ENCODE measurements around the gene POU3F1.

POU3F1 gene

DNA sequence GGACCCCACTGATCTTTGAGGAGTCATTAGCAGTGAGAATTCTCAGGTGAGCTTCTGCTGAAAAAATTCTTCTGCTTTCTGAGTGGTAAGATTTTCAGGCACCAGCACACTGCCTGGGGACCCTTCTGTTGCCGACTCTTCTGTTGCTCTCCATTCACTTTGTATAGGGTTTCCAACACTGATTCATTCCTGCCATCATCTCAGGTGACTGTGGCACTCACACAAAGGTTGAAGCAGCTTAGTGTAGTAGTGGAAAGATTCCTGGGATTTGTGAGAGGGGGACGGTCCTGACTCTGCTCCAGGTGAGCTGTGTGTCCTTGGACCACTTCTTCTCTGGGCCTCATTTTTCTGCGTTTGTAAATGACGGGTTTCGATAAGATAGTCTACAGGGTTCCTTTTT, 24.6 kb downstream of the POU3F1 start:
- DNase-seq, result no peak
- no peak for TF ChIP-seq POLR2A (IDR thresholded peaks at IDR 0.05; ENCODE audit: low read length)
- no peak for TF ChIP-seq GATA1 (IDR thresholded peaks at IDR 0.05; ENCODE audit: low read depth, low read length)

DNA sequence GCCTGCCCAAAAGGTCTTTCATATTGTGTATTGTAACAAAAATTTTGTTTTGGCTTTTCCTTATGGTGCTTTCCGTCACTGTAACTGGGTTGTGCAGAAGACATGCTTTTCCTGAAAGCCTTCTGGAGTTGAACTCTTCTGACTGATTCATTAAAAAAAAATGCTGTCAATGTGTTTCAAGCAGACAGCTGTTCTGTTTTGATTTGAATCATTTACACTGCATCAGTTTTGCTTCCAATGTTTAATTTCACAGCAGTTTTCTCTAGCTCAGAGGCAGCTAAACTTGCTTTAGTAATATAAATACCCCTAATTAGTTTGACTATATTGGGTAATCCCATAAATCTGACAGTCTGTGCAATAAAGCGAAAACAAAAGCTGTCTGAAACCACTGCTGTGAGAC, 26.2 kb downstream of the POU3F1 start:
- DNase-seq, result no peak
- TF ChIP-seq POLR2A (IDR thresholded peaks at IDR 0.05; ENCODE audit: low read length), result no peak
- no peak for TF ChIP-seq GATA1 (IDR thresholded peaks at IDR 0.05; ENCODE audit: low read depth, low read length)

DNA sequence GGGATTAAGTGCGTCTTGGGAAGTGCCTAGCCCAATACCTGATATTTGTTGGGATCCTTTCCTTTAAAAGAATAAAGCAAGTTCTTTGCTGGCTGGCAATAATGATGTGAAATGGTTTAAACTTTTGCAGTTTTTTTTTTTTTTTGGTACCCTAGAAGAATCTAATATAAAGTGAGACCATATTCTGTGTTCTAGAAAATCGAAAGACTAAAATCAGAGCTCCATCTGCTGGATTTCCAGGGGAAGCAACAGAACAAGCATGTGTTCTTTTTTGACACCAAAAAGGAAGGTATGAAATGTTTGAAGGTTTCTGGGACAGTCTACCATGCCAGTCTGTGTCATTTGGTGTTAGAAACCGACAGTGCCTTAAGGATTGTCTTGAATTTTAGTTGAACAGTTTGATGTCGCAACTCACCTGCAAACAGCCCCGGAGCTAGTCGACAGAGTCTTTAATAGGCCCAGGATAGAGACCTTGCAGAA, 27.7 kb downstream of the POU3F1 start:
- peak; percentile 23 to 34 for DNase-seq
- TF ChIP-seq GATA1 (IDR thresholded peaks at IDR 0.05; ENCODE audit: low read depth, low read length) (no peak), POLR2A (IDR thresholded peaks at IDR 0.05; ENCODE audit: low read length) (no peak)

DNA sequence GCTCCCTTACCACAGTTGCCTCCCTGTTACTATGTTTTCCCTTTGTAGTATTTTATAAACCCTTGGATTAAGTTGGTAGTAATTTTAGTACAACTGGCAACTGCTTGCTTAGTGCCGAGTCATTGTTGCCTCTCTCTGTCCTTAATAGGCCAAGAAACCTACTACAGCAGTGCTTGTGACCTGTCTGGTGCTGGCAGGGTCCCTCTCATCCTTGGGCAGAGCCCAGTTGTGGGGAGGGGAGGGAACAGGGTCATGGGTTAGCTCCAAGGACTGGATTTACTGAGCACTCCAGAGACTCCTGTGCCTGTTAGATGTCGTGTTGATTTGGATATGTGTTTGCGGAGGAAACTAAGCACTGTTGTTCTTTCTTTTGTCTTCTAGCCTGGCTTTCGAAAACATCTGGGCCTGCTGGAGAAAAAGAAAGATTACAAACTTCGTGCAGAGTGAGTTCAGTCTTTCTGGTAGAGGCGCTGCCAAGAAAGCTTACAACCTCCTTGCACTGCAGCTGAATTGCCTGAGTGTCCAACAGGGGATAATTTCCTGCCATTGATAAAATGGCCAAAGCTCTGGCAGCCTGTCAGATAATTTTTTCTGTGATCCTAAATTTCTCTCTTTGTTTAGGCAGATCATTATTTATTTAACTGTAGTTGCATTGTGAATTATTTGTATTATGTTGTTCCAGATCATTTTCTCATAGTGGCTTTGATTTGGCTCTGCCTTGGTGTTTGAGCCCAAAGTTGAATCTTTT, 30.4 kb downstream of the POU3F1 start:
- DNase-seq, result peak; percentile 27 to 52
- TF ChIP-seq POLR2A (IDR thresholded peaks at IDR 0.05; ENCODE audit: low read length) (no peak), GATA1 (IDR thresholded peaks at IDR 0.05; ENCODE audit: low read depth, low read length) (no peak)

DNA sequence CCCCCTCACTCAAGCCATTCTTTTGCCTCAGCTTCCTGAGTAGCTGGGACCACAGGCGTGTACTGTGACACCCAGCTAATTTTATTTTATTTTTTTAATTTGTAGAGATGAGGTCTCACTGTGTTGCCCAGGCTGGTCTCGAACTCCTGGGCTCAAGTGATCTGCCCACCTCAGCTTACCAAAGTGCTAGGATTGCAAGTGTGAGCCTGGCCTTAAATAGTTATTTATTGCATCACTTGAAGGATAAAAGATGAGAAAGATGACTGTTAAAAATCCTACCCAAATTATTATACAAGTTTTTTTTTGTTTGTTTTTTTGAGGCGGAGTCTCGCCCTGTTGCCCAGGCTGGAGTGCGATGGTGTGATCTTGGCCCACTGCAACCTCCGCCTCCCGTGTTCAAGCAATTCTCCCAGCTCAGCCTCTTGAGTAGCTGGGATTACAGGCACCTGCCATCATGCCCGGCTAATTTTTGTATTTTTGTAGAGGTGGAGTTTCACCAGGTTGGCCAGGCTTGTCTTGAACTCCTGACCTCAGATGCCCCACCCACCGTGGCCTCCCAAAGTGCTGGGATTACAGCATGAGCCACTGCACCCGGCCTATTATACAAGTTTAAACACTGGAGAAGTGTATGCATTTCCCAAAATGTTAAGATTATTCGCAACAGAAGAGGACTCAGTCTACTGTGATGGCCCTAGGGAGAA, 31.7 kb downstream of the POU3F1 start:
- TF ChIP-seq GATA1 (IDR thresholded peaks at IDR 0.05; ENCODE audit: low read depth, low read length) (no peak), POLR2A (IDR thresholded peaks at IDR 0.05; ENCODE audit: low read length) (no peak)
- no peak for DNase-seq

DNA sequence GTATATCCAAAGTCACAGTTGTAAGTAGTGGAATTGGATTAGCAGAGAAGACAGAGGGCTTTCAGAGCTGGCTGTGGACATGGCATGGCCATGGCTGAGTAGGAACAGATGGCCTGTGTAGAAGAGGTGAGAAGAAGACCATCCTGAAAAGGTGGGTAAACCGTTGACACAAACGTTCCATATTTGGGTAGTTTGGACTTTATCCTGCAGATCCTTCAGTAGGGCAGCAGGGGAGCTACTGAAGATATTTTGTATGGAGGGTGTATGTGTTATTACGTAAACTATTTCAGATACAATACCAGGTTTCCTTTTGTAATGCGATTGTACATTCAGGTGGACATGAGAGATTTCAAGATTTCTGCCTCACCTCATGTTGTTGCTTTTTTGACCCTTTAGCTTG, 32.4 kb downstream of the POU3F1 start:
- peak in 1 of 2 experiments; percentile 21 for DNase-seq
- TF ChIP-seq POLR2A (IDR thresholded peaks at IDR 0.05; ENCODE audit: low read length) (no peak), GATA1 (IDR thresholded peaks at IDR 0.05; ENCODE audit: low read depth, low read length) (no peak)

DNA sequence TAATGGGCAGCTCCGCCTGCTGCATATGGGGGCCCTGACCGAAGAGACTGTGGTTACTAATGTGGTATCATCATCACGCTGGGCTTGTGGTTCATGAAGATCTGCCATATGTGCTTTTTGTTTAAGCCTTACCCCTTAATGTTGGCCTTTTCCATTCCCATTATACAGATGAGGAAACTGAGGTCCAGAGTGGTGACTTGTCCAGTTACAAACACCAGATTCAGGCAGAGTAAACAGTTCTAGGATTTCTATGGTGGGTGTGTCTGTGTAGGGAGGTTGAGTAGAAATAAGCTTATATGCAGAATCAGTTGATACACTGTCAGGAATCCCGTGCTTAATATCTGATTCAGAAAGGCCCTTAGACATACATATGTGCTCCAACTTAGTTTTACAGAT, 33.4 kb downstream of the POU3F1 start:
- TF ChIP-seq GATA1 (IDR thresholded peaks at IDR 0.05; ENCODE audit: low read depth, low read length) (no peak), POLR2A (IDR thresholded peaks at IDR 0.05; ENCODE audit: low read length) (no peak)
- no peak for DNase-seq

DNA sequence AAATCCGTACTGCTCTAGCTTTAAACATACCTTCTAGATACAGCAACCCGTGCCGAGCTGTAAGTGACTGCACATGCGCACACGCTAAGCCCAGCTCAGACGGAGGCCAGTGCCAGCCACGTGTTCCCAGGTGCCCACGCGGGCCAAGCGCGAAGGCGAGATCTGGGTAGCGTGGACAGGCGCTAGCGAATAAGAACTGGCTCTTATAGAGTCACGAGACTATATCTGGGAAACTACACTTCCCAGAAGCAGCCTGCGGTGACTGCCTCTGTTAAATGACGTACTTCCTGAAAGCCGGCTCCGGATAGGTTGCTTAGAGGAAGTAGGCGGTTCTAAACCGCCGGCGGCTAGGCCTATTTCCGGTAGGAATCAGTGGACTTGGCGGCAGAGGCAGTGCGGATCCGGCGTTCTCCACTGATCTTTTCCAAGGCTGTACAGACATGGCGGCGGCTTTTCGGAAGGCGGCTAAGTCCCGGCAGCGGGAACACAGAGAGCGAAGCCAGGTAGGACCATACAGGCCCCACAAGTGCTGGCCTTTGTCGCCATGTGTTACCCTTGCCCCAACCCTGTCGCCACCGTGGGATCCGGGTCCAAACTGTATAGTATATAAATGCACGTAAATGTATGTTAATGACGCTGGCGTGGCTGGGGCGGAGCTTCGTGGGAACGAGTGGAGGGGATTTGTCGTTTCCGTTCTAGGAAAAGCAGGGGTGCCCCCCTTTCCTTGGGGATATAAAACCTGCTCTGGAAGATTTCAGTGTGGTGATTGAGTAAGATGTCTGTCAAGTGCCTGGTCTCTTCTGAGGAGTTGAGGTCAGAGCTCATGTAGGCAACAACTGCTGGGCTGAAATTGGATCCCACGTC, 34.0 kb downstream of the POU3F1 start, which contains the start of gene UTP11:
Gene UTP11, plus strand, starts transcription at position 372 of the 864 bp plus-strand sequence. Its CDS starts 69 bp downstream, at position 441.
- peak; percentile 92 for TF ChIP-seq POLR2A (IDR thresholded peaks at IDR 0.05; ENCODE audit: low read length)
- TF ChIP-seq GATA1 (IDR thresholded peaks at IDR 0.05; ENCODE audit: low read depth, low read length), result no peak
- peak; percentile 97 to 98 for DNase-seq

DNA sequence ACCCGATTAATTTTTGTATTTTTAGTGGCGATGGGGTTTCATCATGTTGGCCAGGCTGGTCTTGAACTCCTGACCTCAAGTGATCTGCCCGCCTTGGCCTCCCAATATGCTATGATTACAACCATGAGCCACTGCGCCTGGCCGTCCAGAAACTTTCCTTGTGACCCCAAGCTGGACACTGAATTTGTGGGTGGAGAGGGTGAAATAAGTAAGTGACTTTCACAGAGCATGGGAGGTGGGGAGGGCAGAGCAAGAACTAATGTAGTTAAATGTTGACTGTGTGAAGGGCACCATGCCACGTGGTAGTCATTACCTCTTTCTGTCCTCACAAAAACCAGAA, 36.8 kb downstream of the POU3F1 start:
- no peak for DNase-seq
- TF ChIP-seq POLR2A (IDR thresholded peaks at IDR 0.05; ENCODE audit: low read length), result no peak
- TF ChIP-seq GATA1 (IDR thresholded peaks at IDR 0.05; ENCODE audit: low read depth, low read length), result no peak

DNA sequence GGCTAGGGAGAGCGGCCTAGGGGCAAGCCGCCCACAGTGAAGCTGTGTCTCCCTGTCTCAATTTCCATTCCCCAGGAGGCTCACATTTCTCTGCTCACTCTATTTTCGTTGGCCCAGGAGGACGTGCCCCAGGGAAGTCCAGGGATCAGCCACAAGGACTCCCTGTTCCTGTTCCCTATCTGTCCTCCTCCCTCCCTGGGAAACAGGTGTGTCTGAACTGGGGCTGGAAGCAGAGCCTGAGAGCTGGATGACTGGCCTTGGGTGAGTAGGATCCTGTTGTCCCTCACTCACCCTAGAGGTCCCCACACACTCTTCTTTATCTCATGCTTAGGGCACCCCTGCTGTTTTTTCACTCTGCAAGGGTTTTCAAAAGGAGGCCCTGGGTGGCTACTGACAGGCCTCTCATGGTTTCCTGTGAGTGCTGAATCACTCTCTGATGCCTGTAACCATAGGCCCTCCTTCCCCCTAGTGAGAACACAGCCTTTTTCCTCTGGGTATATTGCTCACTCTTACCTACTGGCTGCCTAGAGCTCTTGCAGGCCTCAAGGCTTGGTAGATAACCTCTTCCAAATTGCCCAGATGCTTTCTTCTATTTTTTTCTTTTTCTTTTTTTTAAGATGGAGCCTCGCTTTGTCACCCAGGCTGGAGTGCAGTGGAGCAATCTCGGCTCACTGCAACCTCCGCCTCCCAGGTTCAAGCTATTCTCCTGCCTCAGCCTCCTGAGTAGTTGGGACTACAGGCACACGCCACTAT, 37.3 kb downstream of the POU3F1 start:
- TF ChIP-seq POLR2A (IDR thresholded peaks at IDR 0.05; ENCODE audit: low read length) (no peak), GATA1 (IDR thresholded peaks at IDR 0.05; ENCODE audit: low read depth, low read length) (no peak)
- peak; percentile 68 to 75 for DNase-seq

DNA sequence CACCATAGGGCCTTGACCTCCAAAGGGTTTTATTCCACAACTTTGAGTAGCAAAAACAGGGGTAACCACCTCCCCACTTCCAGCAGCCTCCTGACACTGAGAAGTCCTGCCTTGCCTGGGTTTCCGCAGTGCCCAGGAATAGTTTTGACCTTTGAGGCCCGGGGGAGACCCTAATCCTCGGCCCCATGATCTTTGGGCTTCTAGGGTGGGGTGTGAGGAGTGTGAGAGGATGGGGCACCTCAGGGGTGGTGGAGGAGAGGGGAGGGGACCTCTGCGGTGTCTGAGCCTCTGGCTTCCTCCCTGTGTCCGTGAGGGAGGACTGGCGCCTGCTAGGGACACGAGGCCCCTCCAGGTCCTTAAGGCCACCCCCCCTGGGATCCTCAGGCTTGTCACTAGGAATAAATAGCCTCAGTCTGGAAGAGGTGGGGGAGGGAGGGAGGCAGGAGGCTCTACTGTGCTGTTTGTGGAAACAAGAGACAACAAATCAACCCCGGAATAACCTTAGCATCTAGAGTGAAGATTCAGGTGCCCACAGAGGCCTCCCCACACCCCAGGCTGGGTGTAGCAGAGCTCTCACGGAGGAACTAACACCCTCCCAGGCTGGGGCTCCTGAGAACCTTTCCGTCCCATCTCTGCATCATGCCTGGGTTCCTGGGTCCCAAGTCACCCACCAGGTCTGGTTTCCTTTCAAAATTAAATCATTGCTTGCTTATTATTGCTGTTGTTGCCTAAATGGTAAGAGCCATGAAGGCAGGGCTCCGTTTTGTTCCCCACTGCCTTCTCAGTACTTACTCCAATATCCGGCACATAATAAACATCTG, 40.4 kb downstream of the POU3F1 start:
- DNase-seq, result no peak
- TF ChIP-seq GATA1 (IDR thresholded peaks at IDR 0.05; ENCODE audit: low read depth, low read length), result no peak
- no peak for TF ChIP-seq POLR2A (IDR thresholded peaks at IDR 0.05; ENCODE audit: low read length)

DNA sequence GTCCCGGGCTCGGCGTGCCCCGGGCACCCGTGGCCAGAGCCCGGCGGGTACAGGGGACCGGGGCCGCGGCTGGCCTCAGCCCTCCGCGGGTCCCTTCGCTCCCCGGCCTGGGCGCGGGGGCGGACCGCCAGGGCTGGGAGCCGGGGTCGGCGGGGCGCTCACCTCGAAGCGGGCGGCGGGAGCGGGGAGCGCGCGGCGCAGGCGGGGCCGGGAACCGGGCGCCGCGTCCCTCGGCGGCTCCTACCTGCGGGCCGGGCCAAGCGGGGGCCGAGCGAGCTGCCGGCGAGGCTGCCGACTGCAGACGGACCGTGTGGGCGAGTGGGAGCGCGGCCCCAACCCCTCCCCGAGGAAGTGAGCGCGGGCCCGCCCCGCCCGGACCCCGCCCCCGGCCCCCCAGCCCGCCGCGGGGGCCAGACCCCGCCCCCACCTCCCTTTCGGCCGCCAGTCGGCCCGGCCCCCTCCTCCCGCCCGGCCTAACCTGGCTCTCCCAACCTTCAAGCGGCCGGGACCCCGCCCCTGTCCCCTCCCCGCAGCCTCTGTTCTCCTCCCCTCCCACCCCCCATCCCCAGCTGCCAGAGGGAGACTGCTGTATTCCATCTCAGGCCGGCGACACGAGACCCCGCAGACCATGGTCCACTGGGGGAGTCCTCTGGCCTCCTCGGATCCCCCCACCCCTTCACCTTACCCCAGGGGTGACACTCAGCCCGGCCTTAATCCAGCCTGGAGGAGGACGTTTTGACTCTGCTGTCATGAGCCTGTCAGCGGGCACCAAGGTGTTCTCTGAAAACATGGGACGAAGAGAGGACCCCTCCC, 41.2 kb downstream of the POU3F1 start, which contains the start of gene FHL3:
Gene FHL3, minus strand, starts transcription at position 320 of the 813 bp plus-strand sequence. CDS start 6,102 bp downstream, outside the sequence.
- TF ChIP-seq POLR2A (IDR thresholded peaks at IDR 0.05; ENCODE audit: low read length) (peak; percentile 10), GATA1 (IDR thresholded peaks at IDR 0.05; ENCODE audit: low read depth, low read length) (no peak)
- peak; percentile 59 to 62 for DNase-seq
